HG03378 (cell line): ENCODE data around the gene YIF1A.

Experiments
- ATAC-seq: cut with Tn5 transposase; IDR thresholded peaks from one replicate; pipeline ENCODE4 v1.9.1; 2021; ENCODE audit warnings: mild to moderate bottlenecking, moderate library complexity; ENCODE audit not compliant: unreplicated experiment

Gene YIF1A, protein sequence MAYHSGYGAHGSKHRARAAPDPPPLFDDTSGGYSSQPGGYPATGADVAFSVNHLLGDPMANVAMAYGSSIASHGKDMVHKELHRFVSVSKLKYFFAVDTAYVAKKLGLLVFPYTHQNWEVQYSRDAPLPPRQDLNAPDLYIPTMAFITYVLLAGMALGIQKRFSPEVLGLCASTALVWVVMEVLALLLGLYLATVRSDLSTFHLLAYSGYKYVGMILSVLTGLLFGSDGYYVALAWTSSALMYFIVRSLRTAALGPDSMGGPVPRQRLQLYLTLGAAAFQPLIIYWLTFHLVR

DNA sequence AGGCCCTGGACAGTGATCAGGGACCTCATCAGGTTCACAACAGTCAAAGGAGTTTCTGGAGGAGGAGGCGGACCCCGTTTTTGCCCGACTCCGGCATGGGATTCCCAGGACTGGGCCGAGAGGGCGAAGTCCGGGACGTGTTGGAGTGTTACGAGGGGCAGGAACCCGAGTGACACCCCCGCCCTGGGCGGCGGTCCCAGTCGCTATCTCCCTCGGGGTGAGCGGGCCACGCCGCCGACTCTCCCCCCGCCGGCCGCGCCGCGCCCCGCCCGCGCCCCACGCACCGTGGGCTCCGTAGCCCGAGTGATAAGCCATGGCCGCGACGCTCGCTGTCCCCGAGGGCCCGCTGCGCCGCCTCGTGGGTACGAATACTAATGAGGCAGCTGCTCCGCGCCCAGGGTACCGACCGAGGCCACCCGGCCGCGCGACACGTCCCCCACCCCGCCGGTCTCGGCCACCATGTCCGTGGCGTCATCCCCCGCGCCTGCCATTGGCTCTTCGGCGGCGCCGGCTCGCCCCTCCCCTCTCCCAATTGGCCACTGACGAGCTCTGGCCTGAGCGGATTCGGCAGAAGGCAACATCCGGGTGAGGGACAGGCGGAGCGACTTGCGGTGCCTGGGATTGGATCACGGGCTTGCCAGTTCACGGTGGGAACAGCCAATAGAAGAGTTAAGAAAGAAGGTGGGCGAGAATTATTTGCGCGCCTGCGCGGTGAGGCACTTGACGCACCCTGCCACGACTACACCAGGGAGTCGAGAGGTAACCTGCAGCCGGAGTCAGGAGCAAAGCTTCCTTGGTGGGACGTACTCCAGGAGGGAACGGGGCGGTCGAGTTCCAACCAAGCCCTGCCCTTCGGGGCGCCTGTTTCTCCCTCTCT lies at the start of gene YIF1A:
TSS of gene YIF1A (minus strand) at position 473 of the 877 bp plus-strand sequence. CDS start at position 315, 158 bp downstream.
- peak; percentile 90 for ATAC-seq

DNA sequence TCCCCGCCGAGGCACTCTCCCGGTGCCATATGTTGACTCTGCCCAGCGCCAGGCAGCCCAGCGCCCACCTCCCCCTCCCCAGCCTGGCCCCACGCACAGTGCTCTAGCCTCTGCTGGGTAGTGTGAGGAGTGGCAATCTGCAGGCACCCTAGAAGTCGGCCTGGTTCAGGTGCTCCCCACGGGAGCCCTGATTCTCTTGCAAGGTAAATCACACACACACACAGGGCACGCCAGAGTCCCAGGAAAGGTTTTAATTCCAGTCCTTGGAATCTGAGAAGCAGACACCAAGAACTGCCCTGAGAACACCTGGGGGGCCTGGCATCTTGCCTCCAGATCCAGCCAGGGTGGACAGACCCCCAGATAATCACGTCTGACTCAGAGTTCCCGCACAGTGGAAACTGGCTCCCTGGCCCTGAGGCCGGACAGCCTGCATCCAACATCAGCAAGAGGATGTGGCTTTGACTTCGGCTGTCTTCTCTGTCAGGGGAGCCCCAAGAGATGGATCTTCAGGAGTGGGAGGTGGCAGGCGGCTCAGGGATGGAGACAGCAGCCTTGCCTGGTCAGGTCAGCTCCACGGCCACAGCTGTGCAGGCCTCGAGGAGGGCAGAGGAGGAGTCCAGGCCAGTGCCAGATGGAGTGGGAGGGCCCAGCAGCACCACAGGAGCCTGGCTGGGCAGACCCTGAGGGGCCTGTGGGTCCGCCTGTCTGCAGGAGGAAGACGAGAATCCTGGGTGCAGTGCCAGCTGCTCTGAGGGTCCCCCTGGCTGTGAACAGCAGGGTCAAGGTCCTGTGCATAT lies 48.4 kb upstream of the YIF1A start:
- ATAC-seq = no peak

DNA sequence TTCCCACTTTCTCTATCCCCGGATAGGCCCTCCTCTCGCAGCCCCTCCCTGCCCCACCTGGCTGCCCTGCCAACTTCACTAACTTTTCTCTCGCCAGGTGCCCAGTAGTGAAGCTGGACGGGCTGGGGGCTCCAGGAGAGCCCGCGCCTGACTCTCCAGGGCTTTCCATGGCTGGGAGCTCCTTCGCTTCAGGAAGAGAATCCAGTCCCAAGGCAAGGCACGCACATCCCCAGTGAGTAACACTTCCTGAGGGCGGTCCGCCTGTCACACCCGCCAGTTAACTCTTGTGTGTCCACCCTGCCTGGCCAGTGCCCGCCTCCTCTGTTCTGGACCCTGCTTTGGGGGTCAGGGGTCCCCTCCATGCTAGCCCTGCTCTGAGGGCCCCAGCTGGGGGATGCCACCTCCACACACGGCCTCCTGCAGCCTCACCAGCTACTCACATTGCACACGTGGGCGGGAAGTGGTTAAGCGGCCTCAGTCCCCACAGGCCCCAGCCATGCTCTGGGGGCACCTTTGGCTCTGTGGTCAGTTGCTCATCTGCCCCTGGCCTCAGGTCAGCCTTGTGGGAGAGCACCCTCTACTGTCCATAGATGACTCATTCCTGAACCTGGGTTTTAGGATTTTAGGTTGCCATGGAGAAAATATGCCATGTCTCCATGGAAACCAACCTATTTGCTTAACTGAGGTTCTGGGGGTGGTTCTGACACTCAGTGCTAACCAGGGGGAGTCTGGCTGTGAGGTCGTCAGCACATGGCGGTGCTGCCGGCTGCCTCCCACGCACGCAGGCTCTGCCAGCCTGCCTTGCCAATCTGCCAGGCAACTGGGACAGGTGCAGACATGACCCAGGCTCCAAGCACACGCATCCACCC lies 47.5 kb upstream of the YIF1A start, which contains the start of gene RIN1:
TSS of gene RIN1 (minus strand) at position 201 of the 869 bp plus-strand sequence. CDS start at position 169, 32 bp downstream.
- peak; percentile 54 for ATAC-seq

DNA sequence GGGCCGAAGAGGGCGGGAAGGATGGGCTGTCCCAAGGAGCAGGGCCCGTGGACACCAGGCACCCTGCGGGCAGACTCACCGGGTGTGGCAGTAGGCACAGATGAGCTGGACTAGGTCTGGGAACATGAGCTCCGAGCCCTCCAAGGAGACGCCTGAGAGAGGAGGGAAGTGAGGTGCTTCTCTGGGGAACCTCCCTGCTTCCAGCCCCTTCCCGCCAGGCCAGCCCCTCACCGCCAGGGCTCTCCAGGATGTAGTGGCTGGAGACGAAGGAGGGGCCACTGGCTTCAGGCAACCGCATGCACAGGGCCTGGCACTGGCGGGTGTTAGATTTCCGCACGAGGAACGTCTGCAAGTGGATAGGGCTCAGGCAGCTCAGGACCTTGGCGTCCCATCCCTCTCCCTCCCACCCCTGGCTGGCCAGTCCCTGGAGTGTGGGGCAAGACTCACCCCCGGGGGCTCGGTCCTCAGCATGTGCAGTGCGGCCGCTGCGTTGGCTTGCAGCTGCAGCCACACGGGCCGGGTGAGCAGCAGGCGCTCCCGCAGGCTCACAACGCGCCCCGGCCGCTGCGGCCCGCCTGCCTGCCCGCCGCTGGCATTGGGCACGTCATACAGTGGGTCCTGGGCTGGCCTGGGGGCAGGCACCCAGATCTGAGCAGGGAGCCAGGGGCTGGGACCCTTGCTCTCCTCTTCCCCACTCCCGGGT lies 46.7 kb upstream of the YIF1A start:
- ATAC-seq = no peak

DNA sequence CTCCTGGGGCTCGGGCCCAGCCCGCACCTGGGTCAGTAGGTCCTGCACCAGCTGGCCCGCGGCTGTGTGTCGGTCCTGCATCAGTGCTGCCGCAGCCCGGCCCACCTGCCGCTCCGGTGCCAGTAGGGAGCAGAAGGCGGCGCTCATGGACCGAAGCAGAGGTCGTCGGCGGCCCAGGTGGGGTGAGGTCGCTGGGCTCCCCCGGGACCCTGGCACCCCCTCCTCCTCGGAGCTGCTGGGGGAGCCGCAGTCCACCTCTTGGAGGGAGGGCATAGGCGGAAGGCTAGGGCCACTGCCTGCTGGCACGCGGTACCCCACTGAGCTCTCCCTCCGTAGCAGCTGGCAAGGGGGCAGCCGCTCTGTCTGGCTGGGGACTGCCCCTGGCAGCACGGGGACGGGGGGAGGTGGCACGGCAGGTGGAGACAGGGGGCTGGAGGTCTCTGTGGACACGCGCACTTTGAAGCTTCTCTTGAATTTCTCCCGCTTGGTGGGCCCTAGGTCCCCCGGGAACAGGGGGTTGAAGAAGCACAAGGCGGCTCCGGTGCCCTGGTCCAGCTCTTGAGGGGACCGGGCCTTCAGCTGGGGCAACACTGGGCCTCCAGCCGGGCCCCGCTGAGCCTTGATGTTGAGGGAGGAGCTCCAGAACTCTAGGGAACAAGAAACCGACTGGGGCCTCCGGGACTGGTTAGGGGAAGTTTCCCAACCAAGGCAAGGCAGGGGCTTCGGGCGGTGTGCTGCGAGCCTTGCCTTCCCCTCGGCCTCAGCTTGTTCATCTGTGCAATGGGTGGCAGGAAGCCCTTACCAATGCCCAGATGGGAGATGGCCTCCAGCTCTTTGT lies 45.9 kb upstream of the YIF1A start:
- ATAC-seq = no peak

DNA sequence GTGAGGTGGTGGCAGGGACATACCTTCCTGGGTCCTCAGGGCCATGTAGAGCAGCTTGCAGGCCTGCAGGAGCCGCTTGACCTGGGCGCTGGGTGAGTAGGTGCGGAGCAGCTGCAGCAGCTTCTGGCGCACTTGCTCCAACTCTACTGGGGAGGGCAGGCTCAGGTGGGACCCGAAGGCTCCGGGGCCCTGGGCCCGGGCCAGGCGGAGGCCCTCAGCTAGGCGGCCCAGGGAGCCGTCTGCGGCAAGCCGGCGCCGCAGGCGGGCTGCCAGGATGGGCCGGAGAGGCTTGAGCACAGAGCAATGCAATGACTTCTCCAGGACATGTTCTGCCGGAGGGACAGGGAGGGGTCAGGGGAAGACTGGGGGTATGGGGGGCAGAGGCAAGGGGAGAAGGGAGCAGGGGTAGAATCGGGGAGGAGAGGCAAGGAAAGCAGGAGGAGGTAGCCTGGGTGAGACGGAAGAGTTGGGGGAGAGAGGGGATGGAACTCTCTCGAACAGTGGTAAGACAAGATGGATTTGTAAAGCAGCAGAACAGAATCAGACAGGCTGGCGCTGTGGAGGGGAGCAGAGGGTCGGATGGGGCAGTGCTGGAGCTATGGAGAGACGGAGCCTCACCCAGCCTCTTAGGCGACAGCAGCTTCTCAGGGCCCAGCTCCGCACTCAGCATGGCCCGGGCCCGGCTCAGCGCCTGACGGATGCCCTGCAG lies 45.1 kb upstream of the YIF1A start:
- no peak for ATAC-seq

DNA sequence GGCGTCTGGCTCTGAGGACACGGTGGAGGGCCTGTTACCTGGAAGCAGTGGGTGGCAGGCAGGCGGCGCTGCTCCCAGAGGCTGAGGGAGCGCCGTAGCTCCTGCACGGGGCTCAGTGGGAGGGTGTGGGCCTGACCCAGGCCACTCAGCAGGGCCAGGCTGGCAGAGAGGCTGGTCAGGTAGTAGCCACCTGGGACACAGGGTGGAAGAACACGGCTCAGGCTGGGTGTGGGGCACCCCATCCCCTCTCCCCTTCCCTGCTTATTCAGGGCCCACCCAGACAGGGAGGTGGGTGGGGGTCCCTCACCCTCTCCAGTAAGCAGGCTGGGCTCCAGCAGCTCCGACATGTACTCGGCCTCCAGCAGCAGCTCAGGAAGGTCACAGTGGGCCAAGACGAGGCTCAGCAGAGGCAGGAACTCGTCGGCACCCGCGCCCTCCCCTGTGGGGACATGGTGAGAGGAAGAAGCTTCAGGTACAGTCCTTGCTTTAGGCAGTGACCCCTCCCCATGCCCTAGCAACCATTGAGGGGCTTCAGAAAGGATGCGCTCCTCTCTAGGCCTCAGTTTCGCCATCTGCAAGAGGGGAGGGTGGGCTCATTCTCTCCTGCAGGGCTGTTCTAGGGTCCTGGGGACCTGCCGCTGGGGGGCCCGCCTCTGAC lies 44.4 kb upstream of the YIF1A start:
- no peak for ATAC-seq

DNA sequence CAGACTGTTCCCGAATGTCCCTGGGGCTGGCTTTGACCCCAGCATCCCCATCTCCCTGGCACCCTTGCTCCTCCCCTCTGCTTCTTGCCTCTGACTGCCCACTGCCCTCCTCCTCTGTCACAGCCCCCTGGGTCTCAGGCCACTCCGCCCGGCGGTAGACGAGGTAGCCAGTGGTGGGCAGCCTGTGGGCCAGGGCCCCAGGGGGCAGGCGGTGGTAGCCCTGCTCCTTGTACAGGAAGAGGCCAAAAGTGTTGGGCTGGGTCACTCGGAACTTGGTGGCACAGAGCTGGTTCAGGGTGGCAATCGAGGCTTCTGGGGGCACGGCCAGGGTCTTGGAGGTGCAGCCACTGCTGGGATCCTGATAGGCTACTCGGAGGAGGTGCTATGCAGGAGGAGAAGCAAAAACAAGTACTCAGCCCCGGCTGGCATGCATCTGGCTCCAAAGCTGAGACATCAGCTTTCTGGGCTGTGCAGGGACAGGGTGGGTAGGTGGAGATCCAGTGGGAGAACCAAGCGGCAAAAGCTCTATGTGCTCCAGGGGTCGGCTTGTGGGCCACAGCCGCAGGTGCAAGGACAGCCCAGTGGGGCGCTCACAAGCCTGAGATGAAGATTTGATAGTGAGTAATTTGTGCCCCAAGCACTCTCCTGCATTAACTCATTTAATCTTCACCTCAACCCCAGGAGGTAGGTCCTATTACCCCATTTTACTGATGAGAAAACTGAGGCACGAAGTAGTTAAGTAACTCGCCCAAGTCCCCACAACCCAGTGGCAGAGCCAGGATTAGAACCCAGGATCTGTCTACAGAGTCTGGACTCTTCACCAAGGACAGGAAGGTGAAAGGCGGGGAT lies 43.7 kb upstream of the YIF1A start:
- no peak for ATAC-seq

DNA sequence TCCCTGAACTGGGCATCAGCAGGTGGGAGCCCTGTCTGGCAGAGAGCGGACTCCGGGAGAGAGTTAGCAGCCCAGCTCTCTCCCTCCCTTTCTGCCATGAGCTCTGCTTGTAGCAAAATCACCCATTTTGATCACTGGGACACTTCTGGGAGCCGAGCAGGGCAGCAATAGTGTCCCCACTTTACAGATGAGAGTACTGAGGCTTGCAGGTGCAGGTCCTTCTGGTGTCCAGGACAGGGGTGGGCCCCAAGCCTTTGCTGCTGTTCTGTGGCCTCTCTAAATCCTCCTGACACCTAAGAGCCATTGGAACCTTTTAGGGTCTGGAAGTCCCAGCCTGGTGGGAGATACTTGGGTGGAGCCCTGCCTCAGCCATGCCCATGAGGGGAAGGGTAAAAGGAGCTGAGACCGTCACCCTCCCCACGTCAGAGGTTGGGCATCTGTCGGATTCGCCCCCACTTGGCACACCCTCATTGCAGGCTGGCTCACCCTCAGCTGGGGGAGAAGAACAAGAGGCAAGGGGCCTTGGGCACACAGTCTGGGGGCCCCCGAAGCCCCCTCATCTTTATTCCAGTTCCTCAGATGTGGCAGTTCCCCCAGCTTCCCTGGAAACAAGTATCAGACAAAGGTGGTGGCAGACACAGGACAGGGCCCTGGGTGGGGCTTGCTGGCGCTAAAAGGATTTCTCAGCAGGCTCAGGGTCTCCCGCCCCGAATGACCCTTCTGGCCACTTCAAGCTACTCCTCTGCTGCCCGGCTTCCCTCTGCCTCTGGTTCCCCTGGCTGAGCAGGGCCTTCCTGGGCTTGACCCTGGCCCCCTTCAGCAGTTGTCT lies 42.8 kb upstream of the YIF1A start:
- no peak for ATAC-seq

DNA sequence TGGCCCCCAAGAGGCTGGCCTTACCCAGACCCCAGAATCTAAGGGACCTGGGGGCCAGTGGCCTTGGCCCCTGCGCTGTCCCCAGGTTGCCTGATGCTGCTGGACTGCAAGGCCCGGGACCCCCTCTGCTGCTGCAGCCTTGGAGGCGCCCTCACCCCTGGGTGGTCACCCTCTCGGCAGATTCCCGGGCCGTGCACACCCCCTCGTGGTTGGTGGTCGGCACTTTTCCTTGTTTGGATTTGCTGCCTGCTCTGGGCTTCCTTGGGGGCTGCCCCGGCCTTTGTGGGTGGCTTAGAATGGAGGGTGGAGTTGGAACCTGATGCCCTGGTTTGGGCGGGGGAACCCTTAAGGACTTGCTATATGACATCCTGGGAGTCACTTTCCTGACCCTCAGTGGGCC lies 42.0 kb upstream of the YIF1A start:
- no peak for ATAC-seq

DNA sequence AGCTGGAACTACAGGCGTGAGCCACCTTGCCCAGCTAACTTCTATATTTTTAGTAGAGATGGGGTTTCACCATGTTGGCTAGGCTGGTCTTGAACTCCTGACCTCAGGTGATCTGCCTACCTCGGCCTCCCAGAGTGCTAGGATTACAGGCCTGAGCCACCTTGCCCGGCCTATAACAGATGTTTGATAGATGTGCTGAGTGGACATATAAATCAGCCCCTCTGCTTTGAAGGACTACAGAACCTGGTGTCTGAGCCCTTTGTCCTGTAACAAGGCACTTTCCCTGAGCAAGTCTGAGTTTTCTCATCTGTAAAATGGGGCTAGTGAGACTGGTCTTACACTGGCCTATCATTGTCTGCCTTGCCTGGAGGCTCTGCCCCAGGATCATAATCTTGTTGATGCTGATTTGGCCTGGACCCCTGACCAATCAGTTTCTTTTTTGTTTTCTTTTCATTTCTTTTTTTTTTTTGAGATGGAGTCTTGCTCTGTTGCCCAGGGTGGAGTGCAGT lies 40.3 kb upstream of the YIF1A start:
- no peak for ATAC-seq

DNA sequence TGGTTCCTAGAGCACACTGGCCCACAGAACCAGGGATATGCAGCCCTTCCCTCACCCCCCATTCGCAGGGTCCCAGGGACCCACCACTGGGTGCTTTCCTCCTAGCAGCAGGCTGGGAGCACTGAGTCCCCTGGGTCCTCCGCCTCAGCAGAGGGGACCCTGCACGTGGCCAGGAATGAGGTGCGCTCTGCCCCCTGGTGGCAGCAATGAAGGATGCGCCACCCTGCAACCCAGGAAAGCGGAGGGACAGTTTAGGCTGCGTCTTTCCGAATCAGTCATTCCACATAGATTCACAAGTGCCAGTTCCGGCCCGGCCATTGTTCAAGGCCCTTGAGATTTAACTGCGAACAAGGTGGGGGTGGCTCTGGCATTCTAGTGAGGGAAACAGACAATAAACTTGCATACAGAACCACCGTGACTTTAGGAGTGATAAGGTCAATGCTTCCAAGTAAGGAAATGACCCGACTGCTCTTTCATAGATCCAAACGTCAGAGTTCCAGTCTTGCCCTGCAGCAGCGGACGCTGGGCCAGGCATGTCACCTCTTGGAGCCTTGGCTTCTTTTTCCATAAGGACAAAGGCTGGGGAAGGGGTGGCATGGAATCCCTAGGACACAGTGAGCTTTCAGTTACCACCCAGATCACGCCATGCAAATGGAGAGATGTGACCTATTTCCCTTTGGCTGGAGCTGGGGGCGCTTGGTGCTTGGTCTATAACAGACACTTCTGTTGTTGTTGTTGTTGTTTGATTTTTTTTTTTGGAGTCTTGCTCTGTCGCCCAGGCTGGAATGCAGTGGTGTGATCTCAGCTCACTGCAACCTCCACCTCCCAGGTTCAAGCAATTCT lies 39.6 kb upstream of the YIF1A start:
- no peak for ATAC-seq

DNA sequence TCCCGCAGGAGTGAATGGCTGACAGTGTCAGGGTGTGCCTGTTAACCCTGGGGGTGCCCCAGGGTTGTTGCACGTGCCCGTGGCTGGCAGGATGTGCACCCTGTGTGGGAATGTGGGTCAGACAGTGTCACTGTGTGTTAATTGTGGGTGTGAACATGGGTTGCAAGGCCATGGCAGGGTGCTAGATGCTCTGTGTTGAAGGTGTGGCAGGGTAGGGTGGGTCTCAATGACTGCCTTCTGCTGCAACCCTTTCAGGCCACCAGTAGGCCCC lies 39.0 kb upstream of the YIF1A start:
- ATAC-seq = no peak

DNA sequence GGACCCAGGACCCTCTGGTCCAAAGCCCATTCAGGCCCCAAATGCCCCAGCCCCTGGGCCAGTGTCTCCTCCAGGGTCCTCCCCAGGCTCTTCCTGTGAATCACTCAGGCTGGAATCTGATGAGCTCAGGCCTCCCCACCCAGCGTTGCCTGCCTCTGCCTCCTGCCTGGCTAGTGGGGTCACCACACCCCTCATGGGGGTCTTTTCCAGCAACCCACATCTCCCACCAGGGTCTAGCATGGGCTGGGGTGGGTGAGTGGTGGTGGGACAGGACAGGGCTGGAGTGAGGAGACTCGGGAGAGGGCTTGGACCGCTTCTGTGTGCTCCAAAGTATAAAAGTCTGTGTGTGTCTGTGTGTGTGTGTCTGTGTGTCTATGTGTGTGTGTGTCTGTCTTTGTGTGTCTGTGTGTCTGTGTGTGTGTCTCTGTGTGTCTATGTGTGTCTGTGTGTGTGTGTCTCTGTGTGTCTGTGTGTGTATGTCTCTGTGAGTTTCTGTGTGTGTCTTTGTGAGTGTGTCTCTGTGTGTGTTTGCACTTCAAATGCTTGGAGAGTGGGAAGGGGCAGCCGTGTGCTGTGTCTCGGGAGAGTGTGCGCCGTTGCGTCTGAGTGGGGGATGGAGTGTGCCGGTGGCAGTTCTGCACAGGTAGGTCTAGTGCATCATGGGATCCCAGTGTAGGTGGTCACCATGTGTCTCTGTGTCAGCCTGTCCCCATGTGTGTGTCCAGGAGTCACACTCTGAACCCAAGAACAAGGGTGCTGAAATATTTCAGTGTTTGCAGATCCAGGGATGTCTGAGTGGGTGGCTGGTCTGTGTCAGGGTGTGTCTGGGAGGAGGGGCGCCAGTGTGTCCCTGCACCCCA lies 38.5 kb upstream of the YIF1A start:
- ATAC-seq = no peak
